A549 (cell line): ENCODE measurements around the gene ZSCAN18. TPM values are rescaled to one million over a fixed set of nuclear protein-coding genes. Genes with fewer than 3 reads are reported as not detected.

ENCODE experiments used
- ATAC-seq, 2 experiments: fragments of 200-7000 bp in 1 of 2; fragments of >200 bp in 1 of 2; cut with Nextera tagmentation in 1 of 2; cut with Tn5 transposase in 1 of 2; 3 replicates each; pipeline versions ENCODE4 v1.8.0 to v1.9.1; 2018 to 2020; ENCODE audit warnings: mild to moderate bottlenecking in 1 of 2, moderate library complexity in 1 of 2
- CTCF ChIA-PET: fragments of 300-600 bp; sonication (Branson Sonifier 250); formaldehyde crosslinking; extraction: SDS; loops from one replicate; lab custom pipeline; 2021; ENCODE audit warnings: antibody characterized with exemption, inconsistent platforms; lab: Yijun Ruan, JAX
- POLR2A ChIA-PET: fragments of 350-600 bp; formaldehyde crosslinking; extraction: SDS; loops from one replicate; lab custom pipeline; 2021; ENCODE audit warnings: antibody characterized with exemption, inconsistent platforms; lab: Yijun Ruan, JAX
- DNase-seq, 2 experiments: peaks; one replicate each; pipeline versions ENCODE4 v3.0.0 to v3.0.0-alpha.2; 2011 to 2016; ENCODE audit warnings: low read depth in 1 of 2, low spot score in 1 of 2
- FAIRE-seq: peaks from 2 replicates; lab custom pipeline; 2011; peaks lifted over from hg19 to GRCh38; lab: Jason Lieb, UNC
- H3K27ac ChIP-seq, 2 experiments: fragments of >200 bp; sonication (Bioruptor Twin); formaldehyde crosslinking; 3 replicates each; pipeline ENCODE4 v1.5.1; 2016 to 2017
- H3K4me1 ChIP-seq: fragments of >200 bp; sonication (Bioruptor Twin); formaldehyde crosslinking; 3 replicates; pipeline ENCODE4 v1.6.1; 2016
- H3K4me2 ChIP-seq: fragments of >200 bp; sonication (Bioruptor Twin); formaldehyde crosslinking; 3 replicates; pipeline ENCODE4 v1.6.1; 2016
- H3K4me3 ChIP-seq: fragments of >200 bp; sonication (Bioruptor Twin); formaldehyde crosslinking; 3 replicates; pipeline ENCODE4 v1.5.1; 2016
- H3K9me3 ChIP-seq: fragments of >200 bp; sonication (Bioruptor Twin); formaldehyde crosslinking; 3 replicates; pipeline ENCODE4 v1.6.1; 2016
- BCL3 ChIP-seq: fragments of >200 bp; sonication (Bioruptor Twin); formaldehyde crosslinking; IDR thresholded peaks from 3 replicates; pipeline ENCODE4 v1.6.1; 2016
- BHLHE40 ChIP-seq: IDR thresholded peaks from 2 replicates; pipeline ENCODE4 v1.6.1; 2012; ENCODE audit warnings: low read depth, low read length, inconsistent platforms
- CBX8 ChIP-seq: fragments of 200-600 bp; sonication (generic); IDR thresholded peaks from 2 replicates; pipeline ENCODE4 v1.6.1; 2016
- CTCF ChIP-seq: fragments of >200 bp; sonication (Bioruptor Twin); formaldehyde crosslinking; IDR thresholded peaks from 3 replicates; pipeline ENCODE4 v1.5.1; 2016
- FOSL2 ChIP-seq, 2 experiments: fragments of 450-650 bp in 1 of 2; fragments of >200 bp in 1 of 2; sonication (Bioruptor Twin) in 1 of 2; formaldehyde crosslinking; IDR thresholded peaks; 2 replicates each; pipeline versions ENCODE4 v1.5.0 to v1.6.1; 2016 to 2020; ENCODE audit warnings: mild to moderate bottlenecking in 1 of 2, moderate library complexity in 1 of 2
- GATA3 ChIP-seq: IDR thresholded peaks from 2 replicates; pipeline ENCODE4 v1.6.1; 2012; ENCODE audit warnings: borderline replicate concordance
- HDAC2 ChIP-seq: fragments of 200-600 bp; sonication (generic); IDR thresholded peaks from 2 replicates; pipeline ENCODE4 v1.6.1; 2016
- HES2 ChIP-seq: fragments of >200 bp; sonication (Bioruptor Twin); formaldehyde crosslinking; IDR thresholded peaks from 2 replicates; pipeline ENCODE4 v1.6.1; 2016
- HEYL ChIP-seq: fragments of 250-450 bp; sonication (Bioruptor Pico); IDR thresholded peaks from 2 replicates; pipeline ENCODE4 v1.8.0; 2021; ENCODE audit warnings: mild to moderate bottlenecking, moderate library complexity
- HOXA7 ChIP-seq: fragments of 250-450 bp; sonication (Bioruptor Pico); IDR thresholded peaks from 2 replicates; pipeline ENCODE4 v1.5.0; 2020; ENCODE audit warnings: mild to moderate bottlenecking, moderate library complexity
- MAFK ChIP-seq: fragments of 450-650 bp; IDR thresholded peaks from 2 replicates; pipeline ENCODE4 v1.6.1; 2014; ENCODE audit not compliant: partially characterized antibody
- NPAS2 ChIP-seq: fragments of 250-450 bp; sonication (Bioruptor Pico); IDR thresholded peaks from 2 replicates; pipeline ENCODE4 v1.8.0; 2022; ENCODE audit warnings: mild to moderate bottlenecking, moderate library complexity, borderline replicate concordance
- NR3C1 ChIP-seq: fragments of >200 bp; sonication (Bioruptor Twin); formaldehyde crosslinking; IDR thresholded peaks from 3 replicates; pipeline ENCODE4 v1.6.1; 2017
- PHF8 ChIP-seq: fragments of 200-600 bp; sonication (generic); IDR thresholded peaks from 2 replicates; pipeline ENCODE4 v1.6.1; 2016; ENCODE audit warnings: low read depth, mild to moderate bottlenecking, antibody characterized with exemption, moderate library complexity, borderline replicate concordance
- RAD21 ChIP-seq, 2 experiments: fragments of >200 bp in 1 of 2; sonication (Bioruptor Twin) in 1 of 2; formaldehyde crosslinking in 1 of 2; IDR thresholded peaks in 1 of 2; conservative IDR thresholded peaks in 1 of 2; 2 replicates in 1 of 2; 3 replicates in 1 of 2; pipeline ENCODE4 v1.6.1; 2012 to 2018; ENCODE audit warnings: inconsistent platforms in 1 of 2
- RCOR1 ChIP-seq: fragments of 150-350 bp; IDR thresholded peaks from 2 replicates; pipeline ENCODE4 v1.6.1; 2014; ENCODE audit warnings: antibody characterized with exemption, low read length, low read depth
- RFX5 ChIP-seq: fragments of 450-650 bp; IDR thresholded peaks from 2 replicates; pipeline ENCODE4 v1.7.1; 2014; ENCODE audit warnings: antibody characterized with exemption, mild to moderate bottlenecking, moderate library complexity
- RNF2 ChIP-seq: fragments of 200-600 bp; sonication (generic); IDR thresholded peaks from 2 replicates; pipeline ENCODE4 v1.6.1; 2016; ENCODE audit warnings: low read depth, mild to moderate bottlenecking, antibody characterized with exemption, moderate library complexity, borderline replicate concordance
- SMC3 ChIP-seq: fragments of >200 bp; sonication (Bioruptor Twin); formaldehyde crosslinking; IDR thresholded peaks from 3 replicates; pipeline ENCODE4 v1.6.1; 2018; ENCODE audit warnings: inconsistent platforms
- SREBF2 ChIP-seq: fragments of 450-650 bp; IDR thresholded peaks from 2 replicates; pipeline ENCODE4 v1.6.1; 2014; ENCODE audit warnings: mild to moderate bottlenecking, moderate library complexity
- TFCP2L1 ChIP-seq: fragments of 250-450 bp; sonication (Bioruptor Pico); IDR thresholded peaks from 2 replicates; pipeline ENCODE4 v1.5.0; 2021; ENCODE audit warnings: mild to moderate bottlenecking
- TP53 ChIP-seq: fragments of 250-450 bp; sonication (Bioruptor Pico); IDR thresholded peaks from 2 replicates; pipeline ENCODE4 v1.5.0; 2021; ENCODE audit warnings: mild to moderate bottlenecking, moderate library complexity
- ZC3H11A ChIP-seq: fragments of 450-650 bp; IDR thresholded peaks from 2 replicates; pipeline ENCODE4 v1.6.1; 2014; ENCODE audit warnings: antibody characterized with exemption, mild to moderate bottlenecking
- ZNF302 ChIP-seq: fragments of 250-450 bp; sonication (Bioruptor Pico); IDR thresholded peaks from 2 replicates; pipeline ENCODE4 v1.9.0; 2021; ENCODE audit warnings: inconsistent platforms, mild to moderate bottlenecking, moderate library complexity
- WGBS: methylation state at CpG from one replicate; pipeline ENCODE4 v1.1.6; 2017; ENCODE audit errors: missing lambda C conversion rate; 5-methylcytosine and 5-hydroxymethylcytosine counted together
- polyA plus RNA-seq, 4 experiments: library from polyadenylated mRNA; depleted of rRNA in 3 of 4; stranded (reverse); fragments of >200 nt; fragmentation: RNase III in 1 of 4; extraction: RNeasy Plus Mini Kit Qiagen cat#74134 plus additional on column Dnase treatment in 1 of 4; gene quantifications; 2 replicates in 3 of 4; 3 replicates in 1 of 4; pipeline ENCODE4 v1.2.3, GENCODE V29; 2011 to 2017

ZSCAN18 gene
- polyA plus RNA-seq, 2 of the 4 experiments (the other 2 are of a cell fraction), result 2.3 to 2.9 TPM

- Histone ChIP-seq H3K9me3 (peaks cover 73% of the 10 kb centered on the region), H3K4me3 (no peak overlapping the region), H3K4me2 (no peak overlapping the region), H3K4me1 (no peaks in the 10 kb centered on the region), H3K27ac (no peak overlapping the region)
- CTCF ChIA-PET, result interaction anchor here (0.6 kb wide), 1 partner anchor 795 kb away, joined by 3 read pairs; no protein-coding TSS in a partner anchor
- no peak for DNase-seq
- ATAC-seq, result no peak
- no peak for FAIRE-seq
- no peak for TF ChIP-seq CBX8
- TF ChIP-seq RCOR1, result no peak
- TF ChIP-seq BHLHE40, result no peak
- no peak for TF ChIP-seq PHF8
- no peak for TF ChIP-seq FOSL2 (IDR thresholded peaks at IDR 0.05)
- no peak for TF ChIP-seq FOSL2 (CRISPR knock-in tag; IDR thresholded peaks at IDR 0.05)
- TF ChIP-seq SMC3, result no peak
- TF ChIP-seq HOXA7 (CRISPR knock-in tag), result no peak
- no peak for TF ChIP-seq TP53 (CRISPR knock-in tag)
- TF ChIP-seq TFCP2L1 (CRISPR knock-in tag), result no peak
- TF ChIP-seq NPAS2 (CRISPR knock-in tag), result no peak
- POLR2A ChIA-PET, result no interaction called here
- WGBS, result 5% methylated on average over 7 of the region's 7 CpGs
Measured at GRCh38 chr19:58046856-58047255, 51.2 kb downstream of the ZSCAN18 start.

GRCh38 chr19:58045411-58046050, 52.5 kb downstream of the ZSCAN18 start:
- WGBS, result 21% methylated on average over 19 of the region's 24 CpGs
- H3K4me2 ChIP-seq, result no peak overlapping the region
- ChIA-PET CTCF (interaction anchor here (0.7 kb wide), 1 partner anchor 37 kb away, joined by 3 read pairs; no protein-coding TSS in a partner anchor), POLR2A (no interaction called here)
- no peak overlapping the region for H3K27ac ChIP-seq
- no peak for DNase-seq
- no peaks in the 10 kb centered on the region for H3K4me1 ChIP-seq
- no peak for TF ChIP-seq RFX5
- no peak for TF ChIP-seq CBX8
- no peak for TF ChIP-seq NR3C1
- no peak for TF ChIP-seq SREBF2
- no peak for TF ChIP-seq ZNF302 (CRISPR knock-in tag)
- no peak for TF ChIP-seq GATA3
- no peak for TF ChIP-seq CTCF
- no peak for TF ChIP-seq FOSL2 (IDR thresholded peaks at IDR 0.05)
- no peak for TF ChIP-seq FOSL2 (CRISPR knock-in tag; IDR thresholded peaks at IDR 0.05)
- TF ChIP-seq RAD21 (conservative IDR thresholded peaks at IDR 0.05 in 1 of 2, IDR thresholded peaks at IDR 0.05 in 1 of 2), result no peak
- no peak for TF ChIP-seq RNF2
- no peak for TF ChIP-seq BCL3
- no peak overlapping the region for H3K4me3 ChIP-seq
- ATAC-seq, result no peak
- no peak for FAIRE-seq
- H3K9me3 ChIP-seq, result peaks cover 73% of the 10 kb centered on the region

GRCh38 chr19:58044886-58045285, 53.1 kb downstream of the ZSCAN18 start:
- no peak for FAIRE-seq
- Histone ChIP-seq H3K4me3 (no peak overlapping the region), H3K4me1 (no peaks in the 10 kb centered on the region), H3K9me3 (peaks cover 80% of the 10 kb centered on the region), H3K4me2 (no peak overlapping the region), H3K27ac (no peak overlapping the region)
- ChIA-PET POLR2A (no interaction called here), CTCF (no interaction called here)
- ATAC-seq, result no peak
- WGBS, result 70% methylated on average over 26 of the region's 26 CpGs
- no peak for TF ChIP-seq HDAC2
- no peak for TF ChIP-seq MAFK
- no peak for TF ChIP-seq ZC3H11A
- no peak for TF ChIP-seq HES2
- no peak for TF ChIP-seq PHF8
- no peak for TF ChIP-seq CTCF
- no peak for TF ChIP-seq HEYL (CRISPR knock-in tag)
- no peak for TF ChIP-seq NR3C1
- no peak for TF ChIP-seq RNF2
- no peak for DNase-seq
